GM10847 (cell line): ENCODE data around the gene PPIF.

Source experiments
- POLR2A ChIP-seq: IDR thresholded peaks from 2 replicates; pipeline ENCODE4 v1.6.1; 2011; ENCODE audit not compliant: insufficient read length; ENCODE audit errors: extremely low read depth

Gene PPIF

GRCh38 chr10:79400146-79401004 is 53.1 kb downstream of the PPIF start:
- no peak for TF ChIP-seq POLR2A

- no peak for TF ChIP-seq POLR2A
Measured at GRCh38 chr10:79401015-79401921, 54.0 kb downstream of the PPIF start.

- TF ChIP-seq POLR2A, result no peak
Measured at GRCh38 chr10:79402625-79402946, 55.3 kb downstream of the PPIF start.

- no peak for TF ChIP-seq POLR2A
Measured at GRCh38 chr10:79402951-79403350, 55.7 kb downstream of the PPIF start.

- TF ChIP-seq POLR2A, result no peak
Measured at GRCh38 chr10:79403441-79404230, 56.4 kb downstream of the PPIF start.

GRCh38 chr10:79404231-79404609 is 57.0 kb downstream of the PPIF start:
- TF ChIP-seq POLR2A, result no peak

- TF ChIP-seq POLR2A, result no peak
Measured at GRCh38 chr10:79404690-79405131, 57.4 kb downstream of the PPIF start.
